HG03457 (cell line): Measurements from ENCODE around the gene UBE2L5.

Source experiments
- ATAC-seq: cut with Tn5 transposase; IDR thresholded peaks from one replicate; pipeline ENCODE4 v1.9.1; 2021; ENCODE audit warnings: moderate number of reproducible peaks; ENCODE audit not compliant: unreplicated experiment

The UBE2L5 gene

DNA sequence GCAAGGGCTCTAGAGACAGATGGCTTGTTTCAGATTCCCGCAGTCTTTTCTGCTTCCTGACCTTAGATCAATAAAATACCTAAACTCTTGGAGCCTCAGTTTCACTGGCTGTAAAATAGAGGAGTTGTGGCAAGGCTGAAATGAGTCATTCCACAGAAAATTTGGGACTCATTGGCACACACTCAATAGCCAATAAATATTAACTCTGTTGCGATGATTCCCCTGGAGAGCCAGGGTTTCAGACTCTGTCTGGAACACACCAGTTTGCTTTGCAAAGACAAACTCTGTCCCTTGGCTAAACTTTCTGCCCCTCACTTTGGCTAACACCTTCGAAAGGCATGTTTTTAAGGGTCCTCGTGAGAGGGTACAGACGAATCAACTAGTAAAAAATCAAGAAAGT, 18.1 kb upstream of the UBE2L5 start:
- no peak for ATAC-seq

DNA sequence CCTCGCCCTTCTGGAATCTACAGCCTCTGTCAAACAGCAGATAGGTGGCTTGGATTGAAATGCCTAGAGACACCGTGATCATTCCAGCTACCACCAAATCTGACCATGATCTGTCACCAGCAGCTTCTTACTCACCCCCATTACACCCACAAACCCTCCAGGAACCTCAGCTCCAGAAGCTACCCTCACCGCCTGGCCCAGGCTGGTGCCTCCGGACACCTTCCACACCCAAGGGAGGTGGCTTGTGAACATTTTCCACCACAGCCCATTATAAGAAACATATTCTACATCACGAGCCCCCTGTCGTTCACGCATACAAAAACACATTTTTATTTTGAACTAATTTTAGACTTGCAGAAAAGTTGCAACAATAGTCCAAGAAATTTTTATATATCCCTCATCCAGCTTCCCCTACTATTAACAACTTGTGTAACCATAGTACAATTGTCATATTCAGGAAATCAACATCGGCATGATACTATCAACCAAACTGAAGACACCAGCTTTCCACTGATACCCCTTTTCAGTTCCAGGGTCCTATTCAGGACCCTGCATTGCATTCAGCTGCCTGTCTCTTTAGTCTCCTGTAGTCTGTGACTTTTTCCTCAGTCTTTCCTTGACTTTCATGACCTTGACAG, 15.4 kb upstream of the UBE2L5 start:
- no peak for ATAC-seq

DNA sequence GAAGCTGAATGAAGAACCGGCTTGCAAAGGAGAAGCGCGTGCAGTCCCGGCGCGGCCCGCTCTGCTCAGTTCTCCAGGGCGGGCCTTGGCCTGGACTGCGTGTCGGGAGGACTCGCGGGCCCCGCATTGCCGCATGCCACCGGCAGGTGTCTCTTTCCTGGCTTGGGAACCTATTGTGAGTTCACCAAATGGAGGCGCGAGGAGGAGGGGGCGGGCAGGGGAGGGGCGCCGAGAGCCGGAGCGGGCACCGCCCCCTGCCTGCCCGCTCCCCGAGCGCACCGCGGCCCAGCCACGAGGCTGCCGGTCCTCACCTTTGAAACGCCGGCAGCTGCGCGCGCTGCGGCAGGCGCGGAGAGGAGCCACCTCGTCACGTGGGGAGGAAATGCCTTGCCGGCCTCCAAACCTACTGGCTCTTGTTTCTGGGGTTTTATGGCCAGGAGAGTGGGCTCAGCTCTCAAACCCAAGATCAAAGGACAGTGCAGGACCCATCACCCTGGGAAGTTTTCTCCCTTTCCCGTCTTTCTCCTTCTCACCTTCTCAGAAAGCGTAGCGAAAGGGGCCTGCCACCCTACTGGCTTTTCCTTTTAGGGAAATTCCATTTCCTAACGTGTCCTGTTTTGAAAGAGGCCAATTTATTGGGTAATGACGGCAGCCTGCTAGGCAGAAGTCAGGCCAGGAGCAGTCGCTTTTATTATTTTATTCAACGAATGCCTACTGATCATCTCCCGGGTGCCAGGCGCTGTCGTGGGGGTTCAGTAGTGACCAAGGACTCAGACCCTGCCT, 13.8 kb upstream of the UBE2L5 start:
- peak; percentile 85 for ATAC-seq

DNA sequence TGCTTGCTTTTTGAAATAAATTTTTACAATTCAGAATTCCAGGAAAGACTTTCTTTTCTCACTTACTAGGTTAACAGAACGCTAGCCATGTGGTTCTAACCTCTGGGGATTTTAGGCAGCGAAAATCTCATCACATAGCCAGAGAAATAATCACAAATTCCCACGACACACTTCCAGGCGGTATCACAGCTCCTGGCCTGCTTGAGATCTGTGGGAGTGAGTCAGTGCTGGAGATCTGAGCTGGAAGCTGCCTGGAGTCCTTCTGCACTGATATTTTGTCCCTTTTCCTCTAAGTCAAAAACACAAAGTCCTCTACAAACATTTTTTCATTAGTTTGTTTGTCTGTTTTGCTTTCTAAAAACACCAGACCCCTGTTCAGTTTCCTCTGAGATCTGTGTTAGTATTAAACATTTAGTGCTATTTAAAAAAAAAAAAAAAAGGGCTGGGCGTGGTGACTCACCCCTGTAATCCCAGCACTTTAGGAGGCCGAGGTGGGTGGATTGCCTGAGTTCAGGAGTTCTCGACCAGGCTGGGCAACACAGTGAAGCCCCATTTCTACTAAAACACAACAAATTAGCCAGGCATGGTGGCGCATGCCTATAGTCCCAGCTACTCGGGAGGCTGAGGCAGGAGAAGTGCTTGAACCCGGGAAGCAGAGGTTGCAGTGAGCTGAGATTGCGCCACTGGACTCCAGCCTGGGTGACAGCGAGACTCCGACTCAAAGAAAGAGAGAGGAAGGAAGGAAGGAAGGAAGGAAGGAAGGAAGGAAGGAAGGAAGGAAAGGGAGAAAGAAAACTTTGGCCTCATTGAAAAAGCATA, 12.2 kb upstream of the UBE2L5 start:
- no peak for ATAC-seq

DNA sequence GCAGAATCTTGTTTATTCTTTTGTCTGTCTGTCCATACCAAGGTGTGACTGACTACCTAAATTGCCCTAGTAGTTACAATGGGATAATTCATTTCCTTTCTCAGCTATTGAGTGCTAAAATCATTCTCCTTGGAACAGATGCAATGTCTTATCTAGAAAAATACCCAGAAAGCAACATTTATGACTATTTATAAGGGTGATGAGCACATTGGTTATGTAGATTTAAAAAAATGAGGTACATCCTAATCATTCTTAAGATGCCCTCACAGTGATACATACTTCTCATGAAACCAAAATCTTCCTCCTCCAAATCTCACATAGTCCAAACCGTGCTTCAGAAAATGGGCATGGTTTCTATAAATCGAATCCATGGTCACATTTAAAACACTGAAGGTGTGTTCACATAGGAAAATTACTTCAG, 11.6 kb upstream of the UBE2L5 start:
- ATAC-seq, result no peak

DNA sequence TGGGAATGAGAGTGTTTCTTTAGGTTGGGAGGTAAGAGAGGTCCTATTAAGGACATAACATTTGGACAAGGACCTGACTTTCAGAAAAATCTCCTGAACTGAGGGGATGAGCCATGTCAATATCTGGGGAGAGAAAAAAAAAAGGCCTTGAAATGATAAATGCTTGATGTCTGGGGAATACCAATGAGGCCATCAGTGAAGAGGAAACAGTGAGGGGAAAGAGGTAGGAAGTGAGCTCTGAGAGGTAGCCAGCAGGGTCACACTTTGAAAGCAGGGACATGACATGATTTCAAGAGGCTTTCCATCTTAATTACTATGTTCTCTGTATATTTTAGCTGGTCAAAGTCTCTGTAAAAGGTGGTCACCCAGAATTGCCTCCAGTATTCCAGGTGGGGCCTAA, 9.9 kb upstream of the UBE2L5 start:
- no peak for ATAC-seq

DNA sequence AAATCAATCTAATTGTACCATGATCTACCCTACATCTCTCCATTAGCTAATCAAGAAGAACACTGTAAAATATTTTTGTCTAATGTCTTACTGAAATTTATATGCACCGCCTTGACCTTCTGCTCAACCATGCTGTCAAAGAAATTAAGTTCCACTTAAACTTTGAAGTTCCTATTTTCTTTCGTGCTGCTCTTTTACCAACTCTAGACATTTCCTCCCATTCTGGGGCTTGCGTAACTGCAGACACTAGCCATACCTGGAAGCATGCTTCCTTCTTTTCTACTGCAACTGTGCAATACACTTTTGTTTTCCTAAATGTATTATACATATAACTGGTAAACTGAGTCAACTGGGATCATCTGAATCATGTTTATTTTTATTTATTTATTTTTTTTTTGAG, 8.5 kb upstream of the UBE2L5 start:
- no peak for ATAC-seq

DNA sequence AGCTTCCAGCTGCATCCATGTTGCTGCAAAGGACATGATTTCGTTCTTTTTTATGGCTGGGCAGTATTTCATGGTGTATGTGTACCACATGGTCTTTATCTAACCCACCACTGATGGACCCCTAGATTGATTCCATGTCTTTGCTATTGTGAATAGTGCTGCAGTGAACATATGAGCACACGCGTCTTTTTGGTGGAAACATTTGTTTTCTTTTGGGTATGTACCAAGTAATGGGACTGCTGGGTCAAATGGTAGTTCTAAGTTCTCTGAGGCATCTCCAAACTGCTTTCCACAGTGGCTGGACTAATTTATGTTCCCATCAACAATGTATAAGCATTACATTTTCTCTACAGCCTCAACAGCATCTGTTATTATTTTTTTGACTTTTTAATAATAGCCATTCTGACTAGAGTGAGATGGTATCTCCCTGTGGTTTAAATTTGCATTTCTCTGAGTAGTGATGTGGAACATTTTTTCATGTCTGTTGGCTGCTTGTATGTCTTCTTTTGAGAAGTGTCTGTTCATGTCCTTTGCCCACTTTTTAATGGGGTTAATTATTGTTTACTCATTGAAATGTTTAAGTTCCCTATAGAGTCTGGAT, 6.8 kb upstream of the UBE2L5 start:
- no peak for ATAC-seq

DNA sequence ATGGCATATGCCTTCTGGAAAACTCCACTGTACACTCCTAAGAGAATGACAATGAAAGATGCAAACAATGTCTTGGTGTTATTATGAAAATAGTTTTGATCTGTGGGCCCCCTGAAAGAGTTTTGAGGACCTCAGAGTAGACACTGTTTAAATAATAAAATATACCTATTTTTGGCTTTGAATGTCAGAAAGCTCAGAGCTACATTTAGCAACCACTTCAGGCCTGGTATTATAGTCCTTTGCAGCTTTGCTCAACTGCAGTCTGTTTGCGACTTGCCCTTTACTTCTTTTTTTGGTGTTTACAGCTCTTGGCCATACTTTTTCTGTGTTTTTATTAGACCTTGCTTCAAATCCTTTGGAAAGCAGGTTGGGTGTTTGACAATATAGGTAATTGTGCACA, 5.8 kb upstream of the UBE2L5 start:
- no peak for ATAC-seq

DNA sequence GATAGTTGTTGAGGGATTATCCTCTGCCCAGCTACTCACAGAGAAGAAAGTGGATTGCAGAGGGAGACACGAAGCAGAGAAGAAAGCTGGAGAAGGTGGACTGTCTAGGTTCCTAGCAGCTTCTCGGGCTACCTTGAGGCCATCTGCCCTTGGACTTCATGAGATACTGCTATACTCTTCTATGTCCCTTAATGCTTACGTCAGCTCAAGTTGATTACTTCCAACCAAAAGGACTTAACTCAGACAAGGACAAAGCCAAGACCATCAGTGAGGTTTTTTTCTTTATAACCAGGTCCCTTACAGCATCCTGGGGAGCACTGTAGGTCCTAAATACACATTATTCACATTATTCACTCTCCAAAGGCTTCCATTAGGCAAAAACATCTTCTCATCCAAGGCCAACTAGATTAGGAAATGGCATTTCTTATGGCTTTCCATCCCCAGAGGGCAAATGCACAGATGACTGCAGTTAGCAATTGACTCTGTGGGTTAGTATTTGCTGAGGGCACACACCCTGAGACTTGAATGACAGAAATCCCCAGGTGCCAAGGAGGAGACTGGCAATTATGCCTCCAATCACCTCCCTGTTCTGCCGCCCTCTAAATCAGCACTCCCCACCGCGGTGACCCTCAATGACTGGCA, 4.1 kb upstream of the UBE2L5 start:
- no peak for ATAC-seq

DNA sequence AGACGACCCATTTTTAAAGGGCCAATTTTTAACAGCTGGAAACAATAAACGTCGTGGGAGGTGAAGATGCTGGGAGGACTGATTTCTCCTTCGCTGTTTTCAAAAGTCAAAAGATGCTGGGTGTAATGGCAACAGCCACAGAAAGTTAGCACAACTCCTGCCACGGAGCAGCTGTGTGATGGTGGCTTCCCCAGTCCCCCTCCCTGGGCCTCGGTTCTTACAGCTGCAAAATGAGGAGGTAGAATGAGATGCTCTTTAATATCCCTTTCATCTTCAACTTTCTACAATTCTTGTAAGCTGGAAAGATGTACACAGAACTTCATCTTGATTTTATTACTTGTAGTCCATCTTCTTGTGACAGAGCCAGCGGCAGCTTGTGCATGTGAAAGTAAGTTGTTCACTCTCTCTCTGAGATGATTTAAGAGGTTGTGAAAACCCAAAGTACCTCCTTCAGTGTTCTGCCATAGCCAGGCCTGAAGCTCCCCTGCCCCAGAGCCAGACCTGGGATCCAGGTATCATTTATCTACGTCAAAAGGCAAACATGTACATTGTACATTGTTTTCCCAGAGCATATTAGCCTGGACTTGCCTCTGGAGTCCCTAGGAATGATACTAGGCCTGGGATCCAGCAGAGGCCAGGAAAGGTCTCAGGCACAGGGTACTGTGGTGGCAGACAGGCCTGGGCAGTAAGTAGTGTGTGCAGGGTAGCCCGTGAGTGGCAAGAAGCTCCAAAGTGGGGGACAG, 3.4 kb upstream of the UBE2L5 start:
- ATAC-seq, result no peak

DNA sequence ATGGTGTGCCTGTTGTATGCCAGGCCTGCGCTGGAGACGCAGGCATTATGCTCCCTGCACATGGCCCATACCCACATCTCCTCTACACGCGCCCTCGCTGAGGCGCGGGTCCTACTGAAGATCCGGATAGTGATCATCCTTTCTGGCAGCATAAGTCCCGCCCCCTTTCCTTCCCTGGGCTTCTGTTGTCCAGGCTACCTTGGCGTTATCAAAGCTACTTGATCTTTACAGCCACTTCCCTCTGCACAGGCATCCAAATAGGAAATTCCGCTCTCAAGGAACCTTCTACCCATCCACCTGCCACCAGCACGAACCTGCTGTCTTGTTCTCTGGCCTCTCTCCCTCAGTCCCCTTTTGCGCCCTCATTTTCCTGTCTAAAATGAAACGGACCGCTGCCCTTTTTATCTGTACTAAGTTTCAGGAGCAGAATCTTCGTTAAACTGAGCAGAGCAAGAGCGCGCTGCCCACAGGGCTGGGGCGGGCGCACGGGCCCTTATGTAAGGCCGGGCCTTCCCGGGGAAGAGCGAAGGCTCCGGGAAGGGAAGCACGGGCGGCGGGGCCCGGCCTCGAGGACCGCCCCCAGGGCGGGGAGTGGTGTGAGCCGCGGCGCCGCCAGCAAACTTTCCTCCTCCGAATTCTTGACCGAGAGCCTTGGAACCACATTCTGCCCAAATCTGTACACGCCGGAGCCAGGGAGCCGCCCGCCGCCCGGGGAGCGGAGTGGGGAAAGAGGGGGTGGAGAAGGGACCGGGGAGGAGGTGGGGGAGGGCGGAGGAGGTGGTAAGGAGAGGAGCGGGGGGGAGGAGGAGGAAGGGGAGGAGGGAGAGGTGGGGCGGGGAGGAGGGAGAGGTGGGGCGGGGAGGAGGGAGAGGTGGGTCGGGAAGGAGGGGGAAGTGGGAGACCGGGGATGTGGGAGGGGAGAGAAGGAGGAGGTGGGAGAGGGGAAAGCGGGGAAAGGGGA, 920 bp upstream of the UBE2L5 start:
- peak; percentile 38 for ATAC-seq

DNA sequence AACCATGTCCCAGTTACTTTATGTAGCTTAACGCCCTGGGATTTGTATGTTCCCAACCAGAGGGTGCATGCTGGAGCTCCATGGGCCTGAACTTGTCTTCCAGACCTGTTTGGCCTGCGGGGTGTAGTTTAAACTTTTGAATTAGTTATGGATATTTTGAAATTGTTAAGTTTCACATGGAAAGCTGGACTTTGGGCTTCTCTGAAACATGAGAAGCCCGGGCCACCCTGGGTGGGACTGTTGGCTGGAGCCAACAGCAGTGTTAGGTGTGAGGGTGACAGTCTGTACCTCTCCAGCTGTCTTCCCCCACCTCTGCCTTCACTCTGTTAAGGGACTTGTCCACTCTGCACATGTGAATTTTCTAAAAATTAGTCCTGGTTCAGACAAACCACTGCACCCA, 1.6 kb downstream of the UBE2L5 start:
- ATAC-seq, result no peak

DNA sequence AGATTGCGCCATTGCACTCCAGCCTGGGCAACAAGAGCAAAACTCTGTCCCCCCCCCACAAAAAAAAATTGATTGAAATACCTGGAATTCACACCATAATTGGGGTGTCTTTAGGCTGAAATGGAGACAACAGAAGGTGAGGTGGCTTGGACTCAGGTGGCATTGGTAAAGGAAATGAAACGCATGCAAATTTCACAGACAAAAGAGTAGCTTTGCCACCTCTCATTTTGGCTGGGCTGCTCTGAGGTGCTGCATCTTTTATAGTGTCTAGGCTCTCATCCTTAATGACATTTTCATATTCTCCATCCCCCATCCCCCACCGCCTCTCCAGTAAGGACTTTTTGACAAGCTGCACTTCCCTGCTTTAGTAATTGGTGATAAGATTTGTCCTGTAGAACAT, 6.9 kb downstream of the UBE2L5 start:
- ATAC-seq, result no peak

DNA sequence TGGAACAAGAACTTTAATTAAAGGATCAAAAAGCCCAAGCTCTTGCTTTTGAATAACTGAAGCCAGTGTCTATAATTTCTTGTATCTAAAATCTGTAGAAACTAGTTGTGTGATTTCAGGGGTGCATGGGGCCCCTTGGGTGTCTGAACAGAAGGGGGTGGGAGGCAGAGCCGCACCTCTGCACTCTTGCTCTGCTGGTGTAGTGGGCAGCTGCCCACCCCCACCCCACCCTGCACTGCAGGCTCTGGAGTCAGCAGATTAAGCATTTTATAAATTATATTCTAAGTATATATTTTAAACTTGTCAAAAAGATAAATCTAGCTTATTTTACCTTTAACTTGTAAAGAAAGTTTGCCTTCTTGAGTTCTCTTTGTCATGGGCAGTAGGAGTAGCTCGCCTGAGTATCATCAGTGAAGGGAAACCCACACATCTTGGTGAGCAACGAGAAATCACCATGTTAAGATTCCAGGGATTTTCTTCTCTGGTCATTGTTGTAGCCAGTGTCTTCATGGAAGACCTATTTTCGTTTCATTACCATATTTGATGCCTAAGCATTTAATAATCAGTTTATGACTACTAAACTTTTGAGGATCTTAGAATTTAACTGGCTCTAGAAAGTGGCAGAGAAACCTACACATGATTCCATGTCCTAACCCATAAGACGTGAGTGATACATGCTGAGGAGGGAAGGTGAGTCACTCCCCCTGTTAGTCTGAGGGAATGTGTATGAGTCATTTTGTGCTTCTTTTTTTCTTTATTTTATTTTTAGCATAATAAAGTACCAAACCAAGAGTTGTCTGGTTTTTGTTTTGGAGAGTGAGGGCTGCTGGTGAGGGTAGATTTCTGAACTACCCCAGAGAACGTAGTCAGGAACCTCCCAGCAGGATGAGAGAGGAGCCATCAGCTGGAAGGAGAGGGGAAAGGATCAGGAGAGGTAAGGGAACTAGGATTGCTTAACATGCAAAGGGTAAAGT, 7.7 kb downstream of the UBE2L5 start:
- peak; percentile 48 for ATAC-seq

DNA sequence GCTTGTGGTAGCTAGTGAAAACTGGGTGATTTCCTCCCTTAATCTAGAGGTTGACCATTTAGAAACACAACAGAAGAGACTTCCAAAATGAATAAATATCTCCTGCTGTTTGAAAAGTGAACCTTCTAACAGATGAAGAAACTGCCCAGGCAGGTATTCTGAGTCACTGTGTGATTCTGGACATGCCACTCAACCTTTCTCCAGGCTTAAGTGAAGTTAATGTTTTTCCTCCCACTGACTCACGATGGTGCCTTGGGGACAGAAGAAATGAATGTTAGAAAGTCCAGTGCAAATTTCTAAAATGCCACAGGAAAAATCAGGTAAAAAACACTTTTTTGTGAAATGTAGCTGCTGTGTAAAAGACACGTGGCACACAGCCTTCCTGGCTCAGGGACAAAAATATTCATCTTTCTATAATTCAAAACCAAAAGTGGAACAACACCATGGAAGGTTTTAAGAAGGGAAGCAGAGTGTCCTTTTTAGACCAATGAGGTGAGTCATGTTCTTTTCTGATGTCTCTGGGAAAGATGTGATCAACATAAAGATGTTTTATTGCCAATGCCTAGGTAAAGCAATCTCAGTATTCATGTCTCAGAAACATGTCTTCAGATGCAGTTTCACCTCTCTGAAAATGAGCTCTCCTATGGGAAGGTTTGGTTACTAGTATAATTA, 9.1 kb downstream of the UBE2L5 start:
- no peak for ATAC-seq

DNA sequence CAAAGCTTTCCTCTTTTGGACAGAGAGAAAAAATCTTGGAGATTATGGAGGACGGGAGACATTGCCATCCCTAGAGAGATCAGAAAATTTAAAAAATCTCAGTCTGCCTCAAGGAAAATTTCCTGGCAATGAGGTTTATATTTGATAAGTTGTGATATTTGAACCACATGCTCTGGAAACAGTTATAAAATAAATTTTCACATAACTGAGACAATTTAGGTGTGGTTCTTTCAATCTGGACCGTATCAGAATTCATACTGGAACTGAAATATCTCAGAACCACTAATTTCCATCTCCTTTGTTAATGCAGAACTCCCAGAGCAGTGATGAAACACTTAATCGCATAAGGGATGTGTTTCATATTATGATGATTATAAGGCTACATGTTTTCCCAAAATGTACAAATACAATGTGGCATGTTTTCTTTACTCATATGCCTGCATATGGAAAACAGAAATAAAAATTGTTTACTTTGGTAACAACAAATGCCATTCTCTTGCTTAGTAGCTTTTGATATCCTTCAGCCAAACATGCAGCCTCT, 13.7 kb downstream of the UBE2L5 start:
- no peak for ATAC-seq
